ENCODE data around the gene FUBP3. TPM values are rescaled to one million over a fixed set of nuclear protein-coding genes. Genes with fewer than 3 reads are reported as not detected.

The FUBP3 gene
- total RNA-seq, 1 experiment from 2014 or later, result 99.5 TPM

GRCh38 chr9:130607640-130608420 lies 28.5 kb downstream of the FUBP3 start:
- peaks cover 3% of the 10 kb centered on the region; the same call in 1 of the 2 replicates for H3K9me3 ChIP-seq (replicated peaks)
- no peak for DNase-seq
- peaks cover 39% of the 10 kb centered on the region for H3K36me3 ChIP-seq
- no peak overlapping the region for H3K4me3 ChIP-seq
- H3K27ac ChIP-seq, result no peak overlapping the region
- no peaks in the 10 kb centered on the region for H3K27me3 ChIP-seq
- no peaks in the 10 kb centered on the region for H3K4me1 ChIP-seq

GRCh38 chr9:130608554-130609134 lies 29.3 kb downstream of the FUBP3 start:
- Histone ChIP-seq H3K27ac (no peak overlapping the region), H3K4me3 (no peak overlapping the region), H3K9me3 (replicated peaks) (peaks cover 3% of the 10 kb centered on the region; the same call in 1 of the 2 replicates), H3K4me1 (no peaks in the 10 kb centered on the region), H3K27me3 (no peaks in the 10 kb centered on the region), H3K36me3 (peaks cover 44% of the 10 kb centered on the region)
- no peak for DNase-seq

- Histone ChIP-seq H3K27me3 (no peaks in the 10 kb centered on the region), H3K4me3 (no peak overlapping the region), H3K27ac (no peak overlapping the region), H3K9me3 (replicated peaks) (peaks cover 3% of the 10 kb centered on the region; the same call in 1 of the 2 replicates), H3K36me3 (peaks cover 44% of the 10 kb centered on the region), H3K4me1 (no peaks in the 10 kb centered on the region)
- no peak for DNase-seq
Observed at GRCh38 chr9:130609163-130609562, 29.8 kb downstream of the FUBP3 start.

DNA sequence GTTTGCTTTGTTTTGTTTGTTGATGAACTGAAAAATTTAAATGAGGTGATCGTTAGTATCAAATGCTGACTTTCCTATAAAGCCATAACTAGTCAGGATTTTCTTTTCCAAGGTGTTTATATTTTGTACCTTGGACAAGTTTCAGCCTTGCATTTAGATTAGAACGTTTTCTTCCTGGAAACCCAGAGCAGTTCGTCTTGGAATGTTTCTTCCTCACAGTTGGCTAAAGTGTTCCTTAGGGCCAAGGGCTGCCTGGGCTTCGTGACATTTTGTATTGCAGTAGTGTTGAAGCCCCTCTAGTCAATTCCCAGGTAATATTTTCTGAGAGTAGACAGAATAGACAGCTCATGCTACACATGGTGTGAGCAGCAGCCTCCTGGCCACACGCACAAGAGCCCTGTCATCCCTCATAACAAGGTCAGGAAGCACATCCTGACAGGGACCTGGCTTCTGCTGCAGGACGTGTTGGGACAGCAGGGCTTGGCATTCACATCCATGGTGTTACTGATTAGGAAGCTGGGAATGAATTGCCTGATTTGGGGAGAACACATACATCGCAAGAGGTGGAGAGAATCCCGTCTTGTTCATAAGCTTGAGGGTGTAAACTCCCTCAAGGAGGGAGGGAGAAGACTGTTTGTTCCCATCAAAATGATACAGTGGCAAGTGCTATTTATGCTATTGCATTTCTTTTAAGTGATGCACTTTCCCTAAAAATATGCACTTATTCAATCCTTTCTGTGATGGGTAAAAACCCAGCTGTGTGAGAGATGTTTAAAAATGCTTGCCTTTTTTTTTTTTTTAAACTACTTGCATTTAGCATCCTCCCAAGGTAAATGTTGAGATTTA lies 31.7 kb downstream of the FUBP3 start:
- no peak for DNase-seq
- no peaks in the 10 kb centered on the region for H3K4me1 ChIP-seq
- peaks cover 56% of the 10 kb centered on the region for H3K36me3 ChIP-seq
- no peak overlapping the region for H3K27ac ChIP-seq
- peaks cover 3% of the 10 kb centered on the region; the same call in 1 of the 2 replicates for H3K9me3 ChIP-seq (replicated peaks)
- no peak overlapping the region for H3K4me3 ChIP-seq
- H3K27me3 ChIP-seq, result no peaks in the 10 kb centered on the region

DNA sequence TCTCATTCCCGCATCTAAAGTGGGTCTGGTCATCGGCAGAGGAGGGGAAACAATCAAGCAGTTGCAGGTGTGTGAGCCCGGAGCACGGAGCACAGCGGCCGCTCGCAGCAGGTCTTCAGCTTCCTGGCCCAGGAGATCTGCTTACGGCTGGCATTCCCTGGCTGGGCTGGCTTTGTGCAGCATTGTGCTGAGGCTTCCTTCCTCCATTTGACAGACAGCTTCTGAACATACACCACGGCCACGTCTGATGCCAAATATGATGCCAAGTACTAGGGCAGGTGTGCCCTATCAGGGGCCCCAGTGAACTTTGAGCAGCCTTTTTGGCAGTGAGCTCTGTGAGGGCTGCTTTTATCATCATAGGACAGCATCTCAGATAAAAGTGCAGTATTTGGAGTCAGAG lies 37.1 kb downstream of the FUBP3 start:
- Histone ChIP-seq H3K4me1 (no peaks in the 10 kb centered on the region), H3K36me3 (peaks cover 92% of the 10 kb centered on the region), H3K27ac (no peak overlapping the region), H3K4me3 (no peak overlapping the region), H3K9me3 (replicated peaks) (no peaks in the 10 kb centered on the region), H3K27me3 (no peaks in the 10 kb centered on the region)
- DNase-seq, result no peak

GRCh38 chr9:130623466-130623865 lies 44.1 kb downstream of the FUBP3 start:
- H3K27ac ChIP-seq, result no peak overlapping the region
- peaks cover 91% of the 10 kb centered on the region for H3K36me3 ChIP-seq

DNA sequence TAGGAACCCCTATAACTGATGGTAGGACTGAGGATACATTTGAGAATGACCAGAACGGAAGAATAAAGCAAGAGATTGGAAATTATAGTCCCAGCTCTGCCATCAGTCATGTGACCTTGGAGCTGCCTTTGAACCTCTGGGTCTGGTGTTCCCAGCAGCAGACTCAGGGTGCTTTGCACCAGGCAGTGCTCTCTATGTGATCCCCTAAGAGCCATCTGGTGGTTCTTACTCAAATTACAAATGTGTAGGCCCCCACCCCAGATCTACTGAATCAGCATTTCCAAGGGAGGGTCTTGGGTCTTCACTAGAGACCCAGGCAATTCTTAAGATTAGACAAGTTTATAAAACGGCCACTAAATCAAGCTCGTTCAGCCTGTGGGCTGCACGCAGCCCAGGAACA lies 44.8 kb downstream of the FUBP3 start:
- Histone ChIP-seq H3K9me3 (replicated peaks) (no peaks in the 10 kb centered on the region), H3K36me3 (peaks cover 88% of the 10 kb centered on the region), H3K4me3 (no peak overlapping the region), H3K4me1 (no peaks in the 10 kb centered on the region; the same call in 1 of the 2 replicates), H3K27ac (no peak overlapping the region), H3K27me3 (no peaks in the 10 kb centered on the region)
- DNase-seq, result no peak

More at GRCh38 chr9:130623466-130623865, 44.1 kb downstream of the FUBP3 start:
- Histone ChIP-seq H3K27me3 (no peaks in the 10 kb centered on the region), H3K4me3 (no peak overlapping the region), H3K9me3 (replicated peaks) (no peaks in the 10 kb centered on the region), H3K4me1 (no peaks in the 10 kb centered on the region; the same call in 1 of the 2 replicates)
- DNase-seq, result no peak

- no peaks in the 10 kb centered on the region for H3K27me3 ChIP-seq
- DNase-seq, result no peak
- H3K4me3 ChIP-seq, result no peak overlapping the region
- no peaks in the 10 kb centered on the region for H3K9me3 ChIP-seq (replicated peaks)
- peaks cover 2% of the 10 kb centered on the region; the same call in 1 of the 2 replicates for H3K4me1 ChIP-seq
- no peak overlapping the region for H3K27ac ChIP-seq
- H3K36me3 ChIP-seq, result peaks cover 85% of the 10 kb centered on the region
Observed at GRCh38 chr9:130626249-130626996, 47.0 kb downstream of the FUBP3 start.

DNA sequence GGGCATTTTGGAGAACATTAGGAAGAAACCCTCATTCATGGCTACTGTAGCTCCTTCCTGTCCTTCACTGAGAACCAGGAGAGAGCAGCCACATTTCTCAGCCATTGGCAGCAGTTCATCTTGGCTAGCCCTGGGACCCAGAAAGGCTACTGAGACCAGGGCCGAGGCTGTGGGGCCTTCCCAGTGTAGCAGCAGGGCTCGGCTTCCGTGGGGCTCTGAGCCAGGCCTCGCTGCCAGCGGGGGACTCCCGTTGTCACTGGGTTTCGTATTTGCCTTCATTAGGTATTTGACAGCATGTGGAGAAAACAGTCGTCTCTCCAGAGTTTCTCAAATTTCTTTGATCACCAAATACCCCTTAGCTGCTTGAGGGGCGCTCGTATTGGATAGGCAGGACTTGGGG lies 47.7 kb downstream of the FUBP3 start:
- Histone ChIP-seq H3K4me1 (peaks cover 6% of the 10 kb centered on the region), H3K4me3 (no peak overlapping the region), H3K27ac (no peak overlapping the region), H3K9me3 (replicated peaks) (no peaks in the 10 kb centered on the region), H3K27me3 (no peaks in the 10 kb centered on the region), H3K36me3 (peaks cover 87% of the 10 kb centered on the region)
- no peak for DNase-seq

GRCh38 chr9:130627896-130628792 lies 48.8 kb downstream of the FUBP3 start:
- H3K4me1 ChIP-seq, result peaks cover 11% of the 10 kb centered on the region
- no peaks in the 10 kb centered on the region for H3K27me3 ChIP-seq
- no peak for DNase-seq
- H3K4me3 ChIP-seq, result no peak overlapping the region
- no peak overlapping the region for H3K27ac ChIP-seq
- H3K9me3 ChIP-seq (replicated peaks), result no peaks in the 10 kb centered on the region
- peaks cover 87% of the 10 kb centered on the region for H3K36me3 ChIP-seq

- peaks cover 11% of the 10 kb centered on the region for H3K4me1 ChIP-seq
- DNase-seq, result no peak
- H3K4me3 ChIP-seq, result no peak overlapping the region
- H3K27ac ChIP-seq, result no peak overlapping the region
- peaks cover 79% of the 10 kb centered on the region for H3K36me3 ChIP-seq
- no peaks in the 10 kb centered on the region for H3K9me3 ChIP-seq (replicated peaks)
- H3K27me3 ChIP-seq, result no peaks in the 10 kb centered on the region
Observed at GRCh38 chr9:130629443-130630070, 50.2 kb downstream of the FUBP3 start.

DNA sequence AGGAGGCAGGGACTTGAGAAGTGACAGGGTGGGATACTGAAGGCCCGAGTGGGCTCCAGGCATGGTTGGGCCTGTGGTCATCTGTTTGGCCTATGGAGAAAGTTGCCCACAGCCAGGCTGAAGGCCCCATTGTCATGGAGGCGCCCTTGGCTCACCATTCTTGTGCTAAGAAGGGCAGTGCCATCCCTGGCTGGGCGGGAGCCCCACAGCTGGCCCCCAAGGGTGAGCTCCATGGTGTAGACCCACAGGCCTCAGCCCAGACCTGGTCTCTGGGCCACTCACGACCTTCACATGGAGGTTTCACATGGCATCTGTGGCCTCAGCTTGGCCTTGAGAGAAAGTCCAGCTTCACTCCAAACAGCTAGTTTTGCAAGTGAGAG lies 50.7 kb downstream of the FUBP3 start:
- no peak for DNase-seq
- Histone ChIP-seq H3K27ac (no peak overlapping the region), H3K9me3 (replicated peaks) (no peaks in the 10 kb centered on the region), H3K4me3 (no peak overlapping the region), H3K4me1 (peaks cover 11% of the 10 kb centered on the region), H3K27me3 (no peaks in the 10 kb centered on the region), H3K36me3 (peaks cover 77% of the 10 kb centered on the region)
